HEK293T (cell line): ENCODE measurements around the gene MYL12B.
A peak's percentile ranks its signal among the peaks of the same experiment; 100 is the strongest.

Source experiments
- CTCF ChIA-PET: fragments of 350-600 bp; formaldehyde crosslinking; extraction: SDS; loops from one replicate; lab custom pipeline; 2021; ENCODE audit warnings: antibody characterized with exemption, inconsistent platforms; lab: Yijun Ruan, JAX
- POLR2A ChIA-PET: fragments of 350-600 bp; formaldehyde crosslinking; extraction: SDS; loops from one replicate; lab custom pipeline; 2020; ENCODE audit warnings: antibody characterized with exemption, inconsistent platforms; lab: Yijun Ruan, JAX
- DNase-seq: peaks from one replicate; pipeline ENCODE4 v3.0.0; 2012; ENCODE audit warnings: mixed read lengths; ENCODE audit errors: extremely low spot score
- ARNT ChIP-seq: fragments of 450-650 bp; IDR thresholded peaks from 2 replicates; pipeline ENCODE4 v1.6.1; 2017; ENCODE audit warnings: mild to moderate bottlenecking
- BHLHE40 ChIP-seq: fragments of 450-650 bp; IDR thresholded peaks from 2 replicates; pipeline ENCODE4 v1.6.1; 2016; ENCODE audit warnings: mild to moderate bottlenecking, moderate library complexity, borderline replicate concordance
- CTBP1 ChIP-seq: fragments of 450-650 bp; IDR thresholded peaks from 2 replicates; pipeline ENCODE4 v1.6.1; 2016; ENCODE audit warnings: borderline replicate concordance
- ELF4 ChIP-seq: fragments of 450-650 bp; IDR thresholded peaks from 2 replicates; pipeline ENCODE4 v1.6.1; 2017; ENCODE audit warnings: antibody characterized with exemption
- FOXA1 ChIP-seq: fragments of 450-650 bp; IDR thresholded peaks from 2 replicates; pipeline ENCODE4 v1.6.1; 2016; ENCODE audit warnings: mild to moderate bottlenecking
- FOXK2 ChIP-seq: fragments of 450-650 bp; IDR thresholded peaks from 2 replicates; pipeline ENCODE4 v1.6.1; 2016; ENCODE audit warnings: mild to moderate bottlenecking
- FOXM1 ChIP-seq: fragments of 450-650 bp; IDR thresholded peaks from 2 replicates; pipeline ENCODE4 v1.6.1; 2017; ENCODE audit warnings: mild to moderate bottlenecking, borderline replicate concordance
- HDGF ChIP-seq: fragments of 450-650 bp; IDR thresholded peaks from 2 replicates; pipeline ENCODE4 v1.6.1; 2017; ENCODE audit warnings: antibody characterized with exemption, borderline replicate concordance
- L3MBTL2 ChIP-seq: fragments of 450-650 bp; conservative IDR thresholded peaks from 2 replicates; pipeline ENCODE4 v1.6.1; 2016; ENCODE audit warnings: mild to moderate bottlenecking
- LEF1 ChIP-seq: fragments of 450-650 bp; IDR thresholded peaks from 2 replicates; pipeline ENCODE4 v1.6.1; 2017; ENCODE audit warnings: mild to moderate bottlenecking, borderline replicate concordance
- NFRKB ChIP-seq: fragments of 450-650 bp; IDR thresholded peaks from 2 replicates; pipeline ENCODE4 v1.6.1; 2016; ENCODE audit warnings: mild to moderate bottlenecking, moderate library complexity
- SP1 ChIP-seq: fragments of 450-650 bp; IDR thresholded peaks from 2 replicates; pipeline ENCODE4 v1.6.1; 2017
- SUZ12 ChIP-seq: fragments of 450-650 bp; IDR thresholded peaks from 2 replicates; pipeline ENCODE4 v1.6.1; 2016; ENCODE audit warnings: mild to moderate bottlenecking
- TARDBP ChIP-seq: fragments of 450-650 bp; IDR thresholded peaks from 2 replicates; pipeline ENCODE4 v1.6.1; 2016
- ZNF384 ChIP-seq: fragments of 450-650 bp; IDR thresholded peaks from 2 replicates; pipeline ENCODE4 v1.6.1; 2016
- TF ChIP-seq, protein P1 (sequence below): fragments of 450-650 bp; IDR thresholded peaks from 2 replicates; pipeline ENCODE4 v1.6.1; 2016

Gene MYL12B

DNA sequence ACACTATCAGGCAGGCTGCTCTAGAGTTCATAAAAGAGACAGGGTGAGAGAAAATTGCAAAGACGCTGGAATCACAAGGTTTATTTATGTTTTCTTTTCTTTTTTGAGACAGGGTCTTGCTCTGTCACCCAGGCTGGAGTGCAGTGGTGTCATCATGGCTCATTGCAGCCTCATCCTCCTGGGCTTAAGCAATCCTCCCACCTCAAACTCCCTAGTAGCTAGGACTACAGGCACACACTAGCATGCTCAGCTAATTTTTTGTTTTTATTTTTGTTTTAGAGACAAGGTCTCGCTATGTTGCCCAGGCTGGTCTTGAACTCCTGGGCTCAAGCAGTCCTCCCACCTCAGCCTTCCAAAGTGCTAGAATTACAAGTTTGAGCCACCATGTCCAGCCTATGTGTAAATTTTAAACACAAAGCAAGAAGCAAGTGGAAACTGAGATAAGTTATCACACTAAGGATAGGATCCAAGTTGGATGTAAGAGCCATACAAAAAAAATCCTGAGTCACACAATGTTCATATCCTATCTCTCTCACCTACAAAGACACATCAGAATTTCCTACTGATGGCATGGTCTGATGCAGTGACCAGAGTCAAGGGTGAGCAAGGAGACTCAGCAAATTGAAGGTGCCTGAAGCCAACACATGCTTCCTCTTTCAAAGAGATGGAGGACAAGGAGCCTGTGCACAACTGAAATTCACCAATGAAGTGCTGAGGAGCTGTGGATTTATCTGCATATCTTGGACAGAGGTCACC lies 31.4 kb downstream of the MYL12B start:
- DNase-seq, result no peak
- ChIA-PET CTCF (no interaction called here), POLR2A (no interaction called here)
- TF ChIP-seq FOXM1 (no peak), ZNF384 (no peak), ARNT (no peak), FOXK2 (no peak), LEF1 (no peak), SP1 (no peak), L3MBTL2 (no peak), NFRKB (no peak), CTBP1 (no peak), TARDBP (no peak), BHLHE40 (no peak), HDGF (no peak), ELF4 (no peak), FOXA1 (no peak), SUZ12 (no peak)
- TF ChIP-seq, protein P1, sequence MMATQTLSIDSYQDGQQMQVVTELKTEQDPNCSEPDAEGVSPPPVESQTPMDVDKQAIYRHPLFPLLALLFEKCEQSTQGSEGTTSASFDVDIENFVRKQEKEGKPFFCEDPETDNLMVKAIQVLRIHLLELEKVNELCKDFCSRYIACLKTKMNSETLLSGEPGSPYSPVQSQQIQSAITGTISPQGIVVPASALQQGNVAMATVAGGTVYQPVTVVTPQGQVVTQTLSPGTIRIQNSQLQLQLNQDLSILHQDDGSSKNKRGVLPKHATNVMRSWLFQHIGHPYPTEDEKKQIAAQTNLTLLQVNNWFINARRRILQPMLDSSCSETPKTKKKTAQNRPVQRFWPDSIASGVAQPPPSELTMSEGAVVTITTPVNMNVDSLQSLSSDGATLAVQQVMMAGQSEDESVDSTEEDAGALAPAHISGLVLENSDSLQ, result no peak

DNA sequence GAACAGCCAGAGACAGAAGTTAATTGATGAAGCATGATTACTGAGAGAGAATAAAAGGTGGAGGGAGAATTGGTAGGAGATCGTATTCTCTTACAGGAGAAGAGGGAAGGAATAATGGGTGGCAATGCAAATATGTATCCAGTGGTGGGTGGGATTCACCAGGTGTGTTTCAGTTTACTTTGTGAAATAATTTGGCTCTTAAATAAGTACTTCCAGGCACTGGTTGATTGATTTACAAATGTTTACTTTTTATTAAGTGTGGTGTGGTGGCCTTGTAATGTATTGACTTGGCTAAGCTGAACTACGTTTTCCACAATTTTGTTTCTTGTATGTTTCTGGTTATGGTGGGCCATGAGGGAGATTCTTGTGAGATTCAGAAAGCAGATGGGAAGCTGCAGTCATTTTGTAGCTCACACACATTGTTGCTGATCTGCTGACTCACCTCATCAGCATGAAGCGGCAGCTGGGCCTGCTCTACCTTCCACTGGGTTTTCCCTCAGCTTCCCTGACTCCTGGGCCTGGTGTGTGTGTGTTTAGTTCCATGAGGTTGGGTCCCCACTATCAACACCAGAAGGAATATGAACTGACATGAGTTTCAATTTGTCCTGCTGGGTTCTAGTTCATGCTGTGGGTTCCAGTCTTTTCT lies 32.6 kb downstream of the MYL12B start:
- CTCF ChIA-PET, result no interaction called here

DNA sequence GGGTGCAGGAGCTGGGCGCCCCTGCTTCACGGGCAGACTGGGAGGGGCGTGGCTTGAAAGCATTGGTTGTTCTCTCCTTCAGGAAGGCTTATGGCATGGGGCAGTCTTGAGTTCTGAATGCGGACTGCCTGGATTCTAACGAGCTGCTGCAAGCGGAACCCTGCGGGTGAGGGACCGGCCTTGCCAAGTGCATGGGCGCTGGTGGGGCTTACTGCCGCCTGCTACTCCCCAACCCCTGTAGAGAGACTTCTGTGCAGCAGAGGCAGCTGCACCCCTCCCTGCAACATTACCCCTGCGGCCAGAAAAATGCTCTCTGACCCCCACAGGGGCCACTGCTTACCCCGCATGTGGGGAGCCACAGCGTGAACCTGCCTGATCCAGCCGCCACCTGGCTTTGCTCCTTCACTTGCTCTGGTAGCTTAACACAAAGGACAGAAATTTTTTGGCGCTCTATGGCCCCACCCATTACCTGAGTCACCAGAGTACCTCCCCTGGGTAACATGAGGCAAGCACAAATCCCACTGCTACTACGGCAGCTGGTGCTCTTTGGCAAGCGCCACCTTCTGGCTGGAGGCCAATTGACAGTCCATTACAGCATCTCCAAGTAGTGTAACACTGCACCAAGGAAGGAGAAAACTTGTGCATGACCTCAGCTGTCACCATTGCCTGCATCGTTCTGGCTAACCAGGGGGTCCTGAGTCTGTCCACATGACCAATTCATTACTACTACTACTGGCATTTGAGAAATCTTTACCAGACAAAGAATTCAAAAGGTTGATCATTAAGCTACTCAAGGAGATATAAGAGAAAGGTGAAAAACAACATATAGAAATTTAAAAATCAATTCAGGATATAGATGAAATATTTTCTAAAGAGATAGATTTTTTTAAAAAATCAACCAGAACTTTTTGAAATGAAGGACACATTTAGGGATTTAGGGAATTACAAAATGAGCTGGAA lies 35.4 kb downstream of the MYL12B start:
- CTCF ChIA-PET, result interaction anchor here (0.5 to 1.3 kb wide), 4 partner anchors 12 to 581 kb away, joined by 3 to 4 read pairs (median 3); no protein-coding TSS in a partner anchor
- DNase-seq, result peak; percentile 27
- no peak for TF ChIP-seq NFRKB
- no peak for TF ChIP-seq SUZ12
- TF ChIP-seq L3MBTL2, result no peak
- TF ChIP-seq, protein P1, result peak; percentile 35; the same call in 1 of the 2 replicates
- no peak for TF ChIP-seq FOXM1
- no peak for TF ChIP-seq BHLHE40
- no peak for TF ChIP-seq TARDBP
- no peak for TF ChIP-seq FOXA1
- POLR2A ChIA-PET, result interaction anchor here (1.4 to 2.0 kb wide), 2 partner anchors 151 to 297 kb away, joined by 4 to 7 read pairs; no protein-coding TSS in a partner anchor

More for the DNA sequence above, 32.6 kb downstream of the MYL12B start:
- TF ChIP-seq FOXM1 (no peak), SP1 (no peak), CTBP1 (no peak), LEF1 (no peak), FOXA1 (no peak), ARNT (no peak), TARDBP (no peak), SUZ12 (no peak), L3MBTL2 (no peak), BHLHE40 (no peak), NFRKB (no peak)
- TF ChIP-seq, protein P1, result no peak
- DNase-seq, result no peak
- POLR2A ChIA-PET, result no interaction called here

DNA sequence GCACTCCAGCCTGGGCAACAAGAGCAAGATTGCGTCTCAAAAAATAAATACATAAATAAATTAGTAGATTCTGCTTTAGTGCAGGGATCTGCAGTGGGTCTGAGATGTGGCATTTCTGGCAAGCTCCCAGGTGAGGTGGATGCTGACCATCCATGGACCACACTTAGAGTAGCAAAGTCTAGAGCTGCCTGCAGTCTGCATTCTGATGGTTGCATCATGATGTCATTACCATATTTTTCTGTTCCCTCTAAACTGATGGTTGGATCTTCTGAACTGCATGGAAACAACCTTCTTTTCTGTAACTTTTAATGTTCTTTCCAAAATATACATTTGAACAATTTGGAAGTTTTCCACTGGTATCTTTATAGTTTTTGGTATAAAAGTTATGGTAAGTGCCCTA lies 42.9 kb downstream of the MYL12B start:
- ChIA-PET POLR2A (no interaction called here), CTCF (no interaction called here)
- TF ChIP-seq LEF1, result no peak
- TF ChIP-seq TARDBP, result no peak
- TF ChIP-seq ARNT, result no peak
- TF ChIP-seq NFRKB, result no peak
- no peak for TF ChIP-seq BHLHE40
- TF ChIP-seq SP1, result no peak
- no peak for TF ChIP-seq L3MBTL2
- TF ChIP-seq FOXK2, result no peak
- no peak for TF ChIP-seq SUZ12
- no peak for TF ChIP-seq HDGF
- TF ChIP-seq FOXM1, result no peak
- TF ChIP-seq CTBP1, result no peak
- no peak for TF ChIP-seq ELF4
- DNase-seq, result no peak

DNA sequence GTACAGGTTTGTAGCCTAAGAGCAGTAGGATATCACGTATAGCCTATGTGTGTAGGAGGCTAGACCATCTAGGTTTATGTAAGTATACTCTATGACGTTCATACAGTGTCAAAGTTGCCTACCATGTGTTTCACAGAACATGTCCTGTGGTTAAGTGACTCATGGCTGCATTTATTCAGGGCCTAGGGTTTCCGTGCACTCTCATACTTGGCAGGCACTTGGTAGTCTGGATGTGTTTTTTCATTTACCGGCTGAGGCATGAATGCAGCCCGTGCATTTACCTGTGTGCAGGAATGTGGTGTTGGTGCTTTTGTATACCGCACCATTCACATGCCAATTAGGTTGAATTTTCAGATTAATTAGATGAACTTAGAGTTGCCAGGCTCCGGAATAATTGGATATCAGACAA lies 43.4 kb downstream of the MYL12B start:
- TF ChIP-seq LEF1 (no peak), FOXM1 (no peak), HDGF (no peak), TARDBP (no peak), L3MBTL2 (no peak), ZNF384 (no peak), FOXA1 (no peak), ARNT (no peak), NFRKB (no peak), ELF4 (no peak), FOXK2 (no peak), CTBP1 (no peak), SUZ12 (no peak), BHLHE40 (no peak), SP1 (no peak)
- TF ChIP-seq, protein P1, result no peak
- POLR2A ChIA-PET, result no interaction called here
- no peak for DNase-seq
- CTCF ChIA-PET, result no interaction called here
